Kidney (tissue), 22 donors: ENCODE results near the gene GNPTAB. TPM values are rescaled to one million over a fixed set of nuclear protein-coding genes. Genes with fewer than 3 reads are reported as not detected.

Source experiments
- DNase-seq, 5 donors: peaks; one replicate each; pipeline ENCODE4 v3.0.0-alpha.2; 2013 to 2020
- FAIRE-seq: peaks from 2 replicates; lab custom pipeline; 2012; peaks lifted over from hg19 to GRCh38; lab: Jason Lieb, UNC
- H3K27ac ChIP-seq, 2 donors: one replicate each; pipeline ENCODE4 v1.7.0; 2013; ENCODE audit warnings: low read depth in 2 of 2, low read length in 2 of 2, inconsistent platforms in 1 of 2
- H3K27me3 ChIP-seq: one replicate; pipeline ENCODE4 v1.7.1; 2013; ENCODE audit warnings: low read length, inconsistent platforms; ENCODE audit not compliant: control insufficient read depth, insufficient read depth
- H3K36me3 ChIP-seq, 3 donors: one replicate each; pipeline versions ENCODE4 v1.7.0 to v1.7.1; 2013; ENCODE audit warnings: low read length in 3 of 3, control low read depth in 1 of 3, inconsistent platforms in 1 of 3; ENCODE audit not compliant: insufficient read depth in 3 of 3, control insufficient read depth in 2 of 3
- H3K4me1 ChIP-seq, 3 donors: one replicate each; pipeline versions ENCODE4 v1.7.0 to v1.7.1; 2013; ENCODE audit warnings: low read length in 3 of 3, inconsistent platforms in 1 of 3, low read depth in 1 of 3; ENCODE audit not compliant: control insufficient read depth in 2 of 3, insufficient read depth in 2 of 3
- H3K4me3 ChIP-seq, 3 donors: one replicate each; pipeline versions ENCODE4 v1.7.0 to v1.8.1; 2013; ENCODE audit warnings: low read length in 3 of 3, control low read depth in 1 of 3, inconsistent platforms in 1 of 3
- H3K9ac ChIP-seq, 3 donors: one replicate each; pipeline versions ENCODE4 v1.7.0 to v1.7.1; 2013; ENCODE audit warnings: low read length in 3 of 3, control low read depth in 1 of 3, inconsistent platforms in 1 of 3
- H3K9me3 ChIP-seq, 3 donors: one replicate each; pipeline versions ENCODE4 v1.7.0 to v1.7.1; 2013; ENCODE audit warnings: low read length in 3 of 3, control low read depth in 1 of 3, inconsistent platforms in 1 of 3; ENCODE audit not compliant: control insufficient read depth in 2 of 3, insufficient read depth in 1 of 3
- CTCF ChIP-seq: IDR thresholded peaks from 3 replicates; pipeline ENCODE4 v1.5.1; 2012; ENCODE audit warnings: mild to moderate bottlenecking, moderate library complexity, borderline replicate concordance; ENCODE audit not compliant: insufficient read depth; ENCODE audit errors: extremely low read depth
- intact Hi-C: fragments of 100-400 bp; cut with DNase I; formaldehyde crosslinking; loops from one replicate; pipeline ENCODE4 v1.11.1; 2022
- long read RNA-seq, 10 donors: library from polyadenylated mRNA in 1 of 10; unstranded in 1 of 10; transcript quantifications; one replicate each; pipeline ENCODE4 v2.0.0 and lab custom pipeline, GENCODE V29; 2021 to 2026
- polyA plus RNA-seq: library from polyadenylated mRNA; stranded (reverse); fragments of 350-450 nt; fragmentation: Illumina TruSeq; extraction: RNeasy Lipid Tissue Mini Kit (QIAGEN cat#74804); gene quantifications from one replicate; pipeline ENCODE4 v1.2.3, GENCODE V29; 2014; ENCODE audit warnings: low read depth, low replicate concordance; ENCODE audit not compliant: insufficient read depth
- total RNA-seq: library from RNA; stranded (reverse); fragmentation: NEBNext Ultra II Directional; extraction: Animal tissue kit (Norgen Biotek cat#: 25700); gene quantifications from one replicate; pipeline ENCODE4 v1.2.1, GENCODE V29; 2021
- donor health status: control.
- donor health status: control.
- donor health status: control.
- donor health status: control.
- donor health status: control.
- donor health status: DM: yes; HTN: yes; CAD: no.
- donor health status: Normal renal cell carcinoma (clear cell type).

The GNPTAB gene
- 46.0 TPM for total RNA-seq
- polyA plus RNA-seq, result 17.8 TPM
- long read RNA-seq, donor 1, full-length matches to known transcripts, result 1 of 1 reads
- long read RNA-seq, donor 1, partial matches to known transcripts, result 0 of 1 reads
- long read RNA-seq, donor 1, other reads (novel, unspliced or antisense), result 0 of 1 reads
- long read RNA-seq, donor 2, full-length matches to known transcripts, result 2 of 2 reads
- long read RNA-seq, donor 2, partial matches to known transcripts, result 0 of 2 reads
- long read RNA-seq, donor 2, other reads (novel, unspliced or antisense), result 0 of 2 reads
- long read RNA-seq, donor 3, full-length matches to known transcripts, result 3 of 38 reads
- long read RNA-seq, donor 3, partial matches to known transcripts, result 35 of 38 reads
- long read RNA-seq, donor 3, other reads (novel, unspliced or antisense), result 0 of 38 reads
- long read RNA-seq, donor 4, full-length matches to known transcripts, result 1 of 1 reads
- long read RNA-seq, donor 4, partial matches to known transcripts, result 0 of 1 reads
- long read RNA-seq, donor 4, other reads (novel, unspliced or antisense), result 0 of 1 reads
- long read RNA-seq, donor 5, result 0 reads
- long read RNA-seq, donor 6, result 0 reads
- long read RNA-seq, donor 7, full-length matches to known transcripts, result 5 of 20 reads
- long read RNA-seq, donor 7, partial matches to known transcripts, result 5 of 20 reads
- long read RNA-seq, donor 7, other reads (novel, unspliced or antisense), result 10 of 20 reads
- long read RNA-seq, donor 8, full-length matches to known transcripts, result 3 of 3 reads
- long read RNA-seq, donor 8, partial matches to known transcripts, result 0 of 3 reads
- long read RNA-seq, donor 8, other reads (novel, unspliced or antisense), result 0 of 3 reads
- long read RNA-seq, donor 9, full-length matches to known transcripts, result 2 of 8 reads
- long read RNA-seq, donor 9, partial matches to known transcripts, result 0 of 8 reads
- long read RNA-seq, donor 9, other reads (novel, unspliced or antisense), result 6 of 8 reads
- long read RNA-seq, donor 10, partial matches to known transcripts, result 6 of 7 reads
- long read RNA-seq, donor 10, other reads (novel, unspliced or antisense), result 0 of 7 reads

DNA sequence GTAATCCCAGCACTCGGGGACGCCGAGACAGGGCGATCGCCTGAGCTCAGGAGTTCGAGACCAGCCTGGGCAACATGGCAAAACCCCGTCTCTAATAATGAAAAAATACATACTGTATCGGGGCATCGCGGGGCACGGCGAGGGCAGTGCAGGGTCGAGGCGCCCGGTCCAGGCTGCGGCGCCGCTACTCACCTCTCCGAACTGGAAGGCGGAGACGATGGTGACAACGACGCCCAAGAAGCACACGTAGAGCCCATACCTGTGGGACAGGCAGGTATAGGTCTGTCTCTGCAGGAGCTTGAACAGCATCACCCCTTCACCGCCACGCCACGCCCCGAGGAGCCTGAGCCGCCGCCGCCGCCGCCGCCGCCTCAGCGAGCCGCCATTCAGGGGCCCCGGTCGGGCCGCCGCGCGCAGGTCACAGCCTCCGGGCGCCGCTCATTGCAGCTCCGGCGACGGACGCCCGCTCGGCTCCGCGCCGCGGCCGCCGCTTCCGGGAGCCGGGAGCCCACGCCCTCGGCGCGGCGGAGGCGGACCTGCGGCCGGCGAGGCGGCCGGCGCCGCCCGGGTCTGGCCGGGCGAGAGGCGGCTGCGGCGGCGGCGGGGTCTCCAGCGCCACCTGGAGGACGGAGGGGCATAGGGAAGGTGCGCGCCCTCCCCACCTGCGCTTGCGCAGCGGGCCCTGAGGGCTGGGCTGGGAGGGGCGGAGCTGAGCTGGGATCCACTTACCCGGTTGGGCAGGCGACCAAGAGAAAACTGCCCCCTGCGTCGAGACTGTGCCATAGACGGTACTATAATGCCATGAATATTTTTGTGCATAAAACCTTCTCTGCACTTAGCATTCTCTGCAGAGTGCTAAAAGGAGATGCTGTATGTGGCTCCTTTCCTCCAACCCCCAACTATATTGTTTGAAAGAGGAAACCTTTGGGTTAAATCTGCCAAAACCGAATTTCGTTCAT, at the start of gene GNPTAB:
TSS of gene GNPTAB (minus strand) at position 593 of the 959 bp plus-strand sequence. CDS start at position 309, 284 bp downstream.
- intact Hi-C loops, result no loop called here
- peak within 1 kb of the TSS; percentile 44 to 78 for H3K27ac ChIP-seq
- H3K36me3 ChIP-seq, result no peaks in the 10 kb centered on the region
- peak within 1 kb of the TSS; percentile 68 to 88 (median 81) for H3K9ac ChIP-seq
- no peaks in the 10 kb centered on the region for H3K9me3 ChIP-seq
- peaks cover 0 to 9% (median 6%) of the 10 kb centered on the region in 3 donors for H3K4me1 ChIP-seq
- peak within 1 kb of the TSS; percentile 87 to 91 (median 91) for H3K4me3 ChIP-seq
- no peaks in the 10 kb centered on the region for H3K27me3 ChIP-seq
- FAIRE-seq (no peak), DNase-seq (peak; percentile 93 to 97 (median 94))
- peak; percentile 76 for TF ChIP-seq CTCF

DNA sequence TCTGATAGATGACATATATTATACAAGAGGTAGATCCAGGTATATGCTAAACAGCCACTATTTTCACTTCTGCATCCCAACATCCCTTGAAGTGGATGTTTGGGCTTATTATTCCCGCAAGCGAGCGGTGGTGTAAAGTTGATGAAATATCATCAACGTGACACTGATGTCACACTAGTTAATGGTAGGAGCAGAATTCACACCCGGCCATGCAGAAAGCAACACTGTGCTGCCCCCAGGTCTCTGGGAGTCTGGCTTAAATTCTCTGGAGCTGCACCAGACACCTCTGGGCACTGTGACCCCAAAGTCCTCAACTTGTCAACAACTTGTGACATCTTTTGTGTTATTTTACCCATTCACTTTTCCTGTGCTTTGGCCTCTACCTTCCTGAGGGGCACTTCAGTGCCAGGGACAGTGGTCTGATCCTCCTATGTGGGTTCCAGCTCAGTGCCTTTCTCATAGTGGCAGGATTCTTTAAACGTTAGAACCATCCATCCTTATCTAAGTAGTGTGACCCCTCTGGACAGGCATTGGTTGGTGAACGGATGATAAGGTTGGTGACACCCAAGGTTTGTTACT, 47.6 kb upstream of the GNPTAB start:
- Histone ChIP-seq H3K27ac (peak overlapping the region; percentile 96), H3K4me1 (peaks cover 0 to 6% (median 0%) of the 10 kb centered on the region in 3 donors), H3K9ac (peak overlapping the region; percentile 57 to 92 (median 67)), H3K27me3 (no peaks in the 10 kb centered on the region), H3K9me3 (no peaks in the 10 kb centered on the region), H3K4me3 (peak overlapping the region; percentile 75 to 88 (median 82)), H3K36me3 (no peaks in the 10 kb centered on the region)
- DNase-seq (peak in 4 of 5 donors; percentile 27 to 64 (median 49)), FAIRE-seq (no peak)
- no peak for TF ChIP-seq CTCF
- intact Hi-C loops, result no loop called here

GRCh38 chr12:101877806-101878242, 47.1 kb upstream of the GNPTAB start:
- Histone ChIP-seq H3K36me3 (no peaks in the 10 kb centered on the region), H3K4me3 (peak overlapping the region; percentile 75 to 88 (median 82)), H3K27ac (peak overlapping the region; percentile 96), H3K9ac (peak overlapping the region; percentile 57 to 92 (median 67)), H3K27me3 (no peaks in the 10 kb centered on the region), H3K4me1 (peaks cover 0 to 6% (median 0%) of the 10 kb centered on the region in 3 donors), H3K9me3 (no peaks in the 10 kb centered on the region)
- TF ChIP-seq CTCF, result no peak
- FAIRE-seq (no peak), DNase-seq (peak in 4 of 5 donors; percentile 42 to 79 (median 58))
- intact Hi-C loops, result no loop called here
